WI38 (cell line): ENCODE data around the gene PLAU.
A peak's percentile ranks its signal among the peaks of the same experiment; 100 is the strongest.
"Not testable (repeated sequence)": the region's sequence is repeated elsewhere in the genome, so short reads cannot be mapped to it uniquely, and the experiment has no call there.

Source experiments
- H3K4me3 ChIP-seq: 2 replicates; pipeline ENCODE4 v1.5.1; 2011; ENCODE audit warnings: low read depth, mild to moderate bottlenecking, control low read depth, low read length
- TF ChIP-seq, protein P1 (sequence below): IDR thresholded peaks from 2 replicates; pipeline ENCODE4 v1.5.1; 2012; ENCODE audit warnings: low read depth, mild to moderate bottlenecking, control low read depth, low read length

PLAU gene

DNA sequence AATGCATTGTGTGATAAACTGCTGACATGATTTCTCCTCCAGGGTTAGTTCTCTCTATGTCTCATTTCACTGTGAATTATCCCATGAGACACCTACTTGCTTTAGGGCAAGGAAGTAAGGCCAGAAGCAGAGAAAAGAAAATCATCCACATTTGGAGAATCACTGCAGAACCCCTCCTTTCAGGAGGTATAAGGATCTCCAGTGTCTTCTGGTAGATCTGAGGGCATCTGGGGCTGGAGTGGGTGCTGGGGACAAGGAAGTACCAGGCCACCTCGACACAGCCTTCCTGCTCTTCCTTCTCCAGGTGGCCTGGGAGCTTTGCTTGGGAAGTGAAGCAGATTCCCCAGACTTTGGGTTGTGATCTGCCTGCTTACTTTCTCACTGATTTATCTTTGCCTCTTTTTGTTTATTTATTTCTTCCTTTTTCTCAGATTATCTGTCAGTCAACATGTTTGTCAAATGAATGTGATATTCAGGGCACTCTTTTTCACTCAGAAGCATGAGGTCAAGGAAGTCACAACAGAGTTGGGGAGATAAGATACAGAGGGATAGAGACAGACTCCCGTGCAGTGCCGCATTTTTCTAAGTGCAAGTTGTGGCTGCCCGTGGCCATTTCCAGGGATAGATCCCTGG is 24.2 kb upstream of the PLAU start:
- H3K4me3 ChIP-seq = no peak overlapping the region
- TF ChIP-seq, protein P1, sequence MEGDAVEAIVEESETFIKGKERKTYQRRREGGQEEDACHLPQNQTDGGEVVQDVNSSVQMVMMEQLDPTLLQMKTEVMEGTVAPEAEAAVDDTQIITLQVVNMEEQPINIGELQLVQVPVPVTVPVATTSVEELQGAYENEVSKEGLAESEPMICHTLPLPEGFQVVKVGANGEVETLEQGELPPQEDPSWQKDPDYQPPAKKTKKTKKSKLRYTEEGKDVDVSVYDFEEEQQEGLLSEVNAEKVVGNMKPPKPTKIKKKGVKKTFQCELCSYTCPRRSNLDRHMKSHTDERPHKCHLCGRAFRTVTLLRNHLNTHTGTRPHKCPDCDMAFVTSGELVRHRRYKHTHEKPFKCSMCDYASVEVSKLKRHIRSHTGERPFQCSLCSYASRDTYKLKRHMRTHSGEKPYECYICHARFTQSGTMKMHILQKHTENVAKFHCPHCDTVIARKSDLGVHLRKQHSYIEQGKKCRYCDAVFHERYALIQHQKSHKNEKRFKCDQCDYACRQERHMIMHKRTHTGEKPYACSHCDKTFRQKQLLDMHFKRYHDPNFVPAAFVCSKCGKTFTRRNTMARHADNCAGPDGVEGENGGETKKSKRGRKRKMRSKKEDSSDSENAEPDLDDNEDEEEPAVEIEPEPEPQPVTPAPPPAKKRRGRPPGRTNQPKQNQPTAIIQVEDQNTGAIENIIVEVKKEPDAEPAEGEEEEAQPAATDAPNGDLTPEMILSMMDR = no peak

DNA sequence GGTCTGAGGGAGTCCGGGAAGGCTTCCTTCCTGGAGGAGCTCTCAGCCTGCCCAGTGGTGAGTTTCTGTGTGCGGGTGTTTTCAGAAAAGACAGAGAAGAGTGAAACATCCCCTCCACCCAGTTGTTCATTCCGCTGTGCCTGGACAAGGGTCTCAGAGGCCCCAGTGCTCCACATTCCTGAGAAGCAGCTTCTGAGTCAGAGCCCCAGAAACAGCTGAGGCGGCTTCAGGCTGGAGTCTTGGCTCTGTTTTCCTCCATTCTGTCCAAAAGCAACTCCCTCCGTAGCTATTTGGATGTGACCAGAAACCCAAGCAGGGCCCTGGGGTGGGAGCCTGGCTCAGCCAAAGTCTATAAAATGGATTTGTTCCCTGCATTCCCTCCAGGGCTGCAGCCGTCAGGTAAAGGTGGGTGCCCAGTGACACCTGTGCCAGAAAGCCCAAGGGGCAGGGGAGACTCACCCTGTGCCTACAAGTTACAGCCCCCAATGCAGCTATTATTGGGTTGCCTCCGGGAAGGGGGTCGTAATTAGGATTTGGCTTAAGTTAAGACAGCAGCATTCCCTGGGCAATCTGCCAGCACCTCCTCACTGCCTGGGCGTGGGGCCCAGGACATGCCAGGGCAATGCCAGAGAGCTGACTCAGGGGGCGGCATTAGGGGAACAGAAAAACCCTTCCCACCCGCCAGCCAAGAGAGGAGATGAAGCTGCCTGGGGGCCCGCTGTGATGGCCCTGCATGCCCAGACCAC is 23.5 kb upstream of the PLAU start:
- peak overlapping the region; percentile 31 for H3K4me3 ChIP-seq
- TF ChIP-seq, protein P1 = no peak

GRCh38 chr10:73888514-73888913 is 22.4 kb upstream of the PLAU start:
- H3K4me3 ChIP-seq = no peak overlapping the region
- TF ChIP-seq, protein P1 = no peak

GRCh38 chr10:73889014-73889413 is 21.9 kb upstream of the PLAU start:
- H3K4me3 ChIP-seq = no peak overlapping the region
- TF ChIP-seq, protein P1 = no peak

- H3K4me3 ChIP-seq = not testable (repeated sequence)
Measured at GRCh38 chr10:73889416-73889815, 21.5 kb upstream of the PLAU start.

DNA sequence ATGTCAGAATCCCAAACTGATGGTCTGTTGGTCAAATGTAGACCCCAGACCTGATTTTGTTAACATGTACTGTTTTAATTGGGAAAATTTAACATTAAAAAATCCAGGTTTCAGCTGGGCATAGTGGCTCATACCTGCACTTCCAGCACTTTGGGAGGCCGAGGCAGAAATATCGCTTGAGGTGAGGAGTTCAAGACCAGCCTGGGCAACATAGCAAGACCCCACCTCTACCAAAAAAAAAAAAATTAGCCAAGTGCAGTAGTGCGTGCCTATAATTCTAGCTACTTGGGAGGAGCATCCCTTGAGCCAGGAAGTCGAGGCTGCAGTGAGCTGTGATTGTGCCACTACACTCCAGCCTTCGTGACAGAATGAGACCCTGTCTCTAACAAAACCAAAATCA is 20.7 kb upstream of the PLAU start:
- TF ChIP-seq, protein P1 = no peak
- H3K4me3 ChIP-seq = no peak overlapping the region

DNA sequence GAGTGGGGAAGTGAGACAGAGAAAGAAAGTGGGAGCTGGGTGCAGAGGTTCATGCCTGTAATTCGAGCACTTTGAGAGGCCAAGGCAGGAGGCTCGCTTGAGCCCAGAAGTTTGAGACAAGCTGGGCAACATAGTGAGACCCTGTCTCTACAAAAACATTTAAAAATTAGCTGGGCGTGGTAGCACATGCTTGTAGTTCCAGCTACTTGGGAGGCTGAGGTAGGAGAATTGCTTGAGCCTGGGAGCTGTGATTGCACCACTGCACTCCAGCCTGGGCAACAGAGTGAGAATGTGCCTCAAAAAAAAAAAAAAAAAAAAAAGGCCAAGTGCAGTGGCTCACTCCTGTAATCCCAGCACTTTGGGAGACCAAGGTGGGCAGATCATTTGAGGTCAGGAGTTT is 20.1 kb upstream of the PLAU start:
- H3K4me3 ChIP-seq = not testable (repeated sequence)

DNA sequence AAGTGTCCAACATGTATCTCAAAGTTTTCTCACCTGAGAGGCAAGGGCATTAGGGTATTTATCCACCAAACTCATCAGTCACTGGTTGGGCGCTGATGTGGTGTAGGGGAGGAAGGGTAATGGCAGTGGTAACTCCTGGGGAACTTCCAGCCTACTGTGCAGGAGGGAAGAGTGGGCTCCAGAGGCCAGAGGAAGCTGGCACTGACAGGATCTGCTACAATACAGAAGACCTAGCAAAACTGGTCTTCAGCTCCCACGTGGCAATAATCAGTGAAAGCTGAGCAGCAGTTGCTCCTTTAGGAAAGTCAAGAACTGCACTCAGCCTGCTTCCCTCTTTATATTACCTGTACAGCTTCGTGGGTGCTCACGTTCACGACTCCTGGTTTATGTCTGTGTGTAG is 19.4 kb upstream of the PLAU start:
- TF ChIP-seq, protein P1 = no peak
- no peak overlapping the region for H3K4me3 ChIP-seq
